ENCODE results near the gene EPHB2.

- TF ChIP-seq POLR2A (IDR thresholded peaks at IDR 0.05; ENCODE audit: low read depth, low read length) (no peak), FOS (IDR thresholded peaks at IDR 0.05; ENCODE audit: low read depth, low read length) (no peak), CTCF (conservative IDR thresholded peaks at IDR 0.05; ENCODE audit: low read depth, low read length) (no peak), RCOR1 (IDR thresholded peaks at IDR 0.05; ENCODE audit: insufficient replicate concordance, low read length) (no peak), CEBPB (IDR thresholded peaks at IDR 0.05; ENCODE audit: low read depth, low read length) (no peak)
These were observed 164.1 kb downstream of the EPHB2 start for GRCh38 chr1:22874785-22875184.

Data from IMR-90 (cell line).